ENCODE data around the gene CADPS. TPM values are rescaled to one million over a fixed set of nuclear protein-coding genes. Genes with fewer than 3 reads are reported as not detected.

The CADPS gene
- total RNA-seq, 1 experiment from 2014 or later = not detected

DNA sequence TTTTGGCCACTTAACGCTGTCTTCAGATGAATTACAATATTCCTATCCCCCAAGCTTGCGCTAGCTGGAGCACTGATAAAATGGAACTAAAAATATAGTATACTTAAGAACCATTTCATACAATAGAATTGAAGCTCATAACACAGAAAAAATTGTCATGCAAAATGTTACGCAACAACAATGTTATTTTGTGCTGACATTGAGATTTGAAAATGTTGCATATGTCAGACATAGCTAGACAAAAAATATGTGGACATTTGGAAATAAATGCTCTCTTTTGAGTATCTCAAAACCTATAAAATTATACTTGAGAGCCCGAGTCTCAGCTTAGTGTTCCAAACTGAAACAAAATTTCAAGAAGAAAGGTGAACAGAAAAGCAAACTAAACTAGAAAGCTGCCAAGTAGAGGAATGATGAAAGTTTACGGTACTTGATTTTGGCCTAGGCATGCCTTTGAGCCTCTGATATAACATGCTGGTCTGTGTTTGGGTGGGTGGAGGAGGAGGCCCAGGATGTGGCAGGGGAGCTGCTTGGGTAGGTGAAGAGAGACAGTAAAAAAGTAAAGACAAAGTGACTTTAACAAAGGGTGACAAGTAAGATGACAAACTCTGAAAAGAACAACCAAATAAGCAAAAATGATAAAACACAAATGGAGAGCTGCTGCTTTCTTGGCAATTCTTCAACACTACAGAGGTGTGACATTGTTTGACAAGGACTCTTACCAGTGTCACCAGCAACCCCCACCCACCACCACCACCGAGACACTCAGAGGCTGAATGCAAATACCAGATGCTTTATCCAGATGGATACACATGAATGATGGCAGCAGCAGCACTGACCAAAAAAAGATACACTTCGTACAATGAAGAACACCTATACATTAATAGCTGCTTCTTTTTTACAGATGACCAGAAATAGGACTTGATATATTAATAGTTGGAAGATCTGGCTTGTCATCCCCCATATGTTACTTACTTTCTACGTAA, 372.6 kb downstream of the CADPS start:
- CTCF ChIA-PET = interaction anchor here (0.6 kb wide), 1 partner anchor 437 kb away, joined by 4 read pairs; no protein-coding TSS in a partner anchor
- Mint-ChIP-seq H3K36me3 (ENCODE audit: insufficient read depth, unreplicated experiment) (no peaks in the 10 kb centered on the region), H3K4me3 (ENCODE audit: low read depth, unreplicated experiment) (no peak overlapping the region), H3K9me3 (ENCODE audit: low read depth, unreplicated experiment) (no peaks in the 10 kb centered on the region), H3K4me1 (ENCODE audit: low read depth, unreplicated experiment) (no peaks in the 10 kb centered on the region), H3K27ac (ENCODE audit: unreplicated experiment) (no peak overlapping the region), H3K27me3 (ENCODE audit: unreplicated experiment) (no peaks in the 10 kb centered on the region)
- intact Hi-C loops (cut with micrococcal nuclease; ENCODE audit: unreplicated experiment) = no loop called here
- no TSS peak for BruUV-seq (replicated peaks)
- TF ChIP-seq, protein P1, sequence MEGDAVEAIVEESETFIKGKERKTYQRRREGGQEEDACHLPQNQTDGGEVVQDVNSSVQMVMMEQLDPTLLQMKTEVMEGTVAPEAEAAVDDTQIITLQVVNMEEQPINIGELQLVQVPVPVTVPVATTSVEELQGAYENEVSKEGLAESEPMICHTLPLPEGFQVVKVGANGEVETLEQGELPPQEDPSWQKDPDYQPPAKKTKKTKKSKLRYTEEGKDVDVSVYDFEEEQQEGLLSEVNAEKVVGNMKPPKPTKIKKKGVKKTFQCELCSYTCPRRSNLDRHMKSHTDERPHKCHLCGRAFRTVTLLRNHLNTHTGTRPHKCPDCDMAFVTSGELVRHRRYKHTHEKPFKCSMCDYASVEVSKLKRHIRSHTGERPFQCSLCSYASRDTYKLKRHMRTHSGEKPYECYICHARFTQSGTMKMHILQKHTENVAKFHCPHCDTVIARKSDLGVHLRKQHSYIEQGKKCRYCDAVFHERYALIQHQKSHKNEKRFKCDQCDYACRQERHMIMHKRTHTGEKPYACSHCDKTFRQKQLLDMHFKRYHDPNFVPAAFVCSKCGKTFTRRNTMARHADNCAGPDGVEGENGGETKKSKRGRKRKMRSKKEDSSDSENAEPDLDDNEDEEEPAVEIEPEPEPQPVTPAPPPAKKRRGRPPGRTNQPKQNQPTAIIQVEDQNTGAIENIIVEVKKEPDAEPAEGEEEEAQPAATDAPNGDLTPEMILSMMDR (IDR thresholded peaks at IDR 0.05; ENCODE audit: unreplicated experiment) = no peak
- no peak for DNase-seq

DNA sequence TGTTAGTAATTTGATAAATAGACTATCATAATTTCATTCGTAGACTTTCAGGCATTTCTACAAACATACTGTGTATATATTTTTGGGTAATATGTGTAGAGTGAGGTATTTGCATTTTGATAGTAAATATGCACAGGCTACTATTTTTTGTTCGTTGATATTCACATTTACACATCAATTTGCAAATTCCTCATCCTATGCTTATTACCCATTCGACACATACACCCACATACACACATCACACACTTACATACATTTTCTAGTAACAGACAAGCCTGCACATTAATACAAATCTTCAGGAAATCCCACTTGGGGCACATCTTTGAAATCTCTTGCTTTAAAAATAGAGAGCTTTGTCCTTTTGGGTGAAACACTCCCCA, 373.9 kb downstream of the CADPS start:
- BruUV-seq (replicated peaks) = no TSS peak
- no peak overlapping the region for H3K4me3 Mint-ChIP-seq (ENCODE audit: low read depth, unreplicated experiment)
- TF ChIP-seq, protein P1 (IDR thresholded peaks at IDR 0.05; ENCODE audit: unreplicated experiment) = no peak
- H3K9me3 Mint-ChIP-seq (ENCODE audit: low read depth, unreplicated experiment) = no peaks in the 10 kb centered on the region
- no peaks in the 10 kb centered on the region for H3K36me3 Mint-ChIP-seq (ENCODE audit: insufficient read depth, unreplicated experiment)
- CTCF ChIA-PET = no interaction called here
- H3K27me3 Mint-ChIP-seq (ENCODE audit: unreplicated experiment) = no peaks in the 10 kb centered on the region
- H3K27ac Mint-ChIP-seq (ENCODE audit: unreplicated experiment) = no peak overlapping the region
- intact Hi-C loops (cut with micrococcal nuclease; ENCODE audit: unreplicated experiment) = no loop called here
- DNase-seq = no peak
- no peaks in the 10 kb centered on the region for H3K4me1 Mint-ChIP-seq (ENCODE audit: low read depth, unreplicated experiment)

DNA sequence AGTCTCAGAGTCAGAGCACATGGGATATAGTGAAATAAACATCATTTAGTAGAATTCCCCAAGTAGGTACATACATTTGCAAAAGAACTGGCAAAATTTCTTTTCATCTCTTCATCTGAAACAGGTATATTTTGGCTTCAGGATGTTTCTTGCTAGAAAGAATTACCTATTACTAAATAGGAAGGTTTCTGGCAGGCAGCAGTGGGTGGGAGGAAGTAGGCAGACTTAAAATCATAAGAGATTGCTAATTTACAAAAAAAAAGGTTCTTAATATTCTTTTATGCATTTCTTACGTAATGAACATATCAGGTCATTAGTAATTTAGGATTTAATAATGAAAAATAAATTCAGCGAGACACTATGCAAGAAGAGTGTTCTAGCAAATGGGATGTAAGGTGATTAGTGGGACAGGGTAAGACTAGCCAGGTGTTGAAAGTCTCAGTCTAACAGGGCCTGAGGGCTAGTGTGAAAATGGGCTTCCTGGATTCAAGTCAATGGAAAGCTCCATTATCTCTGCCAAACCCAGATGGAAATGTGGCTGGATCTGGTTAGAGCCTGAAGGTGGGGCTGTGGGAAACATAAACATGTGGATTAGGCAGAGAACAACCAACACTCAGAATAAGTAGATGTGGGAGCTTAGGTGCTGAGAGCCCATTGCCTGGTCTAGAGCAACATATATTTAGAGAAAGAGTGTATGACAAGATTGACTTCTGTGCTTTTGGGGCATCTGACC, 374.5 kb downstream of the CADPS start:
- no peaks in the 10 kb centered on the region for H3K27me3 Mint-ChIP-seq (ENCODE audit: unreplicated experiment)
- no peak overlapping the region for H3K27ac Mint-ChIP-seq (ENCODE audit: unreplicated experiment)
- no peak for DNase-seq
- H3K4me3 Mint-ChIP-seq (ENCODE audit: low read depth, unreplicated experiment) = no peak overlapping the region
- H3K9me3 Mint-ChIP-seq (ENCODE audit: low read depth, unreplicated experiment) = no peaks in the 10 kb centered on the region
- intact Hi-C loops (cut with micrococcal nuclease; ENCODE audit: unreplicated experiment) = no loop called here
- TF ChIP-seq, protein P1 (IDR thresholded peaks at IDR 0.05; ENCODE audit: unreplicated experiment) = no peak
- BruUV-seq (replicated peaks) = no TSS peak
- no peaks in the 10 kb centered on the region for H3K4me1 Mint-ChIP-seq (ENCODE audit: low read depth, unreplicated experiment)
- CTCF ChIA-PET = no interaction called here
- H3K36me3 Mint-ChIP-seq (ENCODE audit: insufficient read depth, unreplicated experiment) = no peaks in the 10 kb centered on the region

DNA sequence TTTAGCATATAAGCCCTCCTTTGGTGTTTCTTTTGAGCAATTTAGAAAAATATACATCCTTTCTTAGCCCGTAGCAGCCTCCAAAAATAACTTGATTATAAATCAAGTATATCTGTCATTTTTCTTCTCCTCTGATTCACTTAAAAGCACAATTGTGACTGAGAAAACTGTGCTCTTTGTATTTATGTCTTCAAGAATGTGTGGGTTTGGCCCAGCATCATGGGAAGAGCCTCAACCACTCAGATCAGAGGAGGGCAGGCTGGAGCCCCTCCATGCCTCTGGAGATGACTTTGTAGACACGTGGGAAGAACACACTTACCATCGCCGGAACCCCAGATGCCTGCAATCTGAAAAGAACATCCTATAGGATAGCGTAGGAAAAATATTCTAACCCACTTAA, 378.1 kb downstream of the CADPS start:
- Mint-ChIP-seq H3K4me3 (ENCODE audit: low read depth, unreplicated experiment) (no peak overlapping the region), H3K27me3 (ENCODE audit: unreplicated experiment) (no peaks in the 10 kb centered on the region), H3K4me1 (ENCODE audit: low read depth, unreplicated experiment) (no peaks in the 10 kb centered on the region), H3K27ac (ENCODE audit: unreplicated experiment) (no peak overlapping the region), H3K9me3 (ENCODE audit: low read depth, unreplicated experiment) (no peaks in the 10 kb centered on the region), H3K36me3 (ENCODE audit: insufficient read depth, unreplicated experiment) (no peaks in the 10 kb centered on the region)
- no peak for DNase-seq
- intact Hi-C loops (cut with micrococcal nuclease; ENCODE audit: unreplicated experiment) = no loop called here
- CTCF ChIA-PET = no interaction called here
- BruUV-seq (replicated peaks) = no TSS peak
- TF ChIP-seq, protein P1 (IDR thresholded peaks at IDR 0.05; ENCODE audit: unreplicated experiment) = no peak
